ENCODE data around the gene UBR1. TPM values are rescaled to one million over a fixed set of nuclear protein-coding genes. Genes with fewer than 3 reads are reported as not detected.

The UBR1 gene
- total and polyA plus RNA-seq, 2 experiments from 2014 or later: 17.2 to 19.6 TPM

GRCh38 chr15:42992626-42993025 lies 113.2 kb downstream of the UBR1 start:
- Mint-ChIP-seq H3K4me1 (0 out of 3 replicates have a peak, but pooled peaks cover 2% of the 10 kb centered on the region), H3K27ac (no peak overlapping the region)
- no peak for ATAC-seq

DNA sequence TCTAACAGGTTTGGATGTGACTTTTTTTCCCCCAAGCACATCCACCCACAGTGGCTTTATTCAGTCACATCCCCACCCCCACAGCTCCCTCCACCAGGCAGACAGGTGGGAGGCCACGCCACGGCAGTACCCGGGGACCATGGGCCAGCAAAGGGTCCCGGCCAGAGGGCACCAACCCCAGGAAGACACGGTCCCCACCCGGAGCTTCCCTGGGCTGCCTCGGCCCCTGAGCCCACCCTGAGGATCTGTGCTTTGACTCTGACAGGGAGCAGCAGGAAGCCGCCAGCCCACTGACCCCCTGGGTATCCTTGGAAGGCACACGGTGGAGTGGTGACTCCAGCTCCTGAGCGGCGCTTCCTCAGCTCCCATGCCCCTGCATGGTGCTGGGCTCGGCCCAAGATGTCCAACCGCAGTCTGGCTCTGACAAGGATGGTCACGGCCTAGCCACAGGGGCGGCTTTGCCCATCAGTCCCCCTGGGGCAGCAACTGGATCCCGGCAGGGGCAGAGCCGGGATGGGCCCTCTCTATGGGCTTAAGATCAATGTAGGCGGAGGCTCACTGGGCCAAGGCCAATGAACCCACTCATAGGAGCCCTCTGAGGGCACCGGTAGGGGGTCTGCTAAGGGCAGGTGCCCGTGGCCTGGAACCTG lies 119.0 kb downstream of the UBR1 start:
- Mint-ChIP-seq H3K36me3 (ENCODE audit: low read depth) (peaks cover 12% of the 10 kb centered on the region), H3K27me3 (ENCODE audit: insufficient read depth, low read depth, poor library complexity) (no peaks in the 10 kb centered on the region), H3K4me3 (no peak overlapping the region), H3K27ac (no peak overlapping the region), H3K9me3 (no peaks in the 10 kb centered on the region), H3K4me1 (no peaks in the 10 kb centered on the region)
- no peak overlapping the region for H3K4me2 ChIP-seq
- no peaks in the 10 kb centered on the region for H3K9me2 ChIP-seq (ENCODE audit: insufficient read depth)
- no peak overlapping the region for H3K4me3 ChIP-seq
- no peaks in the 10 kb centered on the region for H3F3A ChIP-seq (replicated peaks; ENCODE audit: low read depth)
- DNase-seq (ENCODE audit: low spot score) (no peak), ATAC-seq (no peak)
- H2AFZ ChIP-seq: no peak overlapping the region
- no peak overlapping the region for H3K27ac ChIP-seq (ENCODE audit: low read depth)
- 0 out of 2 replicates have a peak, but pooled peaks cover 2% of the 10 kb centered on the region for H4K20me1 ChIP-seq (replicated peaks; ENCODE audit: insufficient read depth)
- H3K4me1 ChIP-seq (ENCODE audit: insufficient read depth): no peaks in the 10 kb centered on the region
- no peaks in the 10 kb centered on the region for H3K27me3 ChIP-seq (ENCODE audit: insufficient read depth)
- peaks cover 4% of the 10 kb centered on the region; the same call in 1 of the 2 replicates for H3K36me3 ChIP-seq (ENCODE audit: insufficient read depth)
- H3K79me2 ChIP-seq (replicated peaks; ENCODE audit: insufficient read depth): no peaks in the 10 kb centered on the region
- TF ChIP-seq ZNF331 (CRISPR knock-in tag; IDR thresholded peaks at IDR 0.05; ENCODE audit: low read depth) (no peak), POLR2AphosphoS5 (IDR thresholded peaks at IDR 0.05; ENCODE audit: low read depth) (no peak)
- TF ChIP-seq, protein P1, sequence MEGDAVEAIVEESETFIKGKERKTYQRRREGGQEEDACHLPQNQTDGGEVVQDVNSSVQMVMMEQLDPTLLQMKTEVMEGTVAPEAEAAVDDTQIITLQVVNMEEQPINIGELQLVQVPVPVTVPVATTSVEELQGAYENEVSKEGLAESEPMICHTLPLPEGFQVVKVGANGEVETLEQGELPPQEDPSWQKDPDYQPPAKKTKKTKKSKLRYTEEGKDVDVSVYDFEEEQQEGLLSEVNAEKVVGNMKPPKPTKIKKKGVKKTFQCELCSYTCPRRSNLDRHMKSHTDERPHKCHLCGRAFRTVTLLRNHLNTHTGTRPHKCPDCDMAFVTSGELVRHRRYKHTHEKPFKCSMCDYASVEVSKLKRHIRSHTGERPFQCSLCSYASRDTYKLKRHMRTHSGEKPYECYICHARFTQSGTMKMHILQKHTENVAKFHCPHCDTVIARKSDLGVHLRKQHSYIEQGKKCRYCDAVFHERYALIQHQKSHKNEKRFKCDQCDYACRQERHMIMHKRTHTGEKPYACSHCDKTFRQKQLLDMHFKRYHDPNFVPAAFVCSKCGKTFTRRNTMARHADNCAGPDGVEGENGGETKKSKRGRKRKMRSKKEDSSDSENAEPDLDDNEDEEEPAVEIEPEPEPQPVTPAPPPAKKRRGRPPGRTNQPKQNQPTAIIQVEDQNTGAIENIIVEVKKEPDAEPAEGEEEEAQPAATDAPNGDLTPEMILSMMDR (conservative IDR thresholded peaks at IDR 0.05; ENCODE audit: low read depth in 2 of 2): no peak

More at GRCh38 chr15:42992626-42993025, 113.2 kb downstream of the UBR1 start:
- Histone ChIP-seq H3K36me3 (ENCODE audit: insufficient read depth) (no peaks in the 10 kb centered on the region), H3K4me2 (no peak overlapping the region), H2AFZ (no peak overlapping the region), H4K20me1 (replicated peaks; ENCODE audit: insufficient read depth) (no peaks in the 10 kb centered on the region), H3F3A (replicated peaks; ENCODE audit: low read depth) (no peaks in the 10 kb centered on the region), H3K27me3 (ENCODE audit: insufficient read depth) (no peaks in the 10 kb centered on the region), H3K27ac (ENCODE audit: low read depth) (0 out of 2 replicates have a peak overlapping the region, but pooled peaks have one; percentile 13), H3K4me3 (no peak overlapping the region), H3K4me1 (ENCODE audit: insufficient read depth) (no peaks in the 10 kb centered on the region), H3K79me2 (replicated peaks; ENCODE audit: insufficient read depth) (no peaks in the 10 kb centered on the region), H3K9me2 (ENCODE audit: insufficient read depth) (no peaks in the 10 kb centered on the region)
- Mint-ChIP-seq H3K27me3 (ENCODE audit: insufficient read depth, low read depth, poor library complexity) (no peaks in the 10 kb centered on the region), H3K4me3 (no peak overlapping the region), H3K36me3 (ENCODE audit: low read depth) (peaks cover 22% of the 10 kb centered on the region; the same call in 2 of the 3 replicates), H3K9me3 (no peaks in the 10 kb centered on the region)
- TF ChIP-seq, protein P2, sequence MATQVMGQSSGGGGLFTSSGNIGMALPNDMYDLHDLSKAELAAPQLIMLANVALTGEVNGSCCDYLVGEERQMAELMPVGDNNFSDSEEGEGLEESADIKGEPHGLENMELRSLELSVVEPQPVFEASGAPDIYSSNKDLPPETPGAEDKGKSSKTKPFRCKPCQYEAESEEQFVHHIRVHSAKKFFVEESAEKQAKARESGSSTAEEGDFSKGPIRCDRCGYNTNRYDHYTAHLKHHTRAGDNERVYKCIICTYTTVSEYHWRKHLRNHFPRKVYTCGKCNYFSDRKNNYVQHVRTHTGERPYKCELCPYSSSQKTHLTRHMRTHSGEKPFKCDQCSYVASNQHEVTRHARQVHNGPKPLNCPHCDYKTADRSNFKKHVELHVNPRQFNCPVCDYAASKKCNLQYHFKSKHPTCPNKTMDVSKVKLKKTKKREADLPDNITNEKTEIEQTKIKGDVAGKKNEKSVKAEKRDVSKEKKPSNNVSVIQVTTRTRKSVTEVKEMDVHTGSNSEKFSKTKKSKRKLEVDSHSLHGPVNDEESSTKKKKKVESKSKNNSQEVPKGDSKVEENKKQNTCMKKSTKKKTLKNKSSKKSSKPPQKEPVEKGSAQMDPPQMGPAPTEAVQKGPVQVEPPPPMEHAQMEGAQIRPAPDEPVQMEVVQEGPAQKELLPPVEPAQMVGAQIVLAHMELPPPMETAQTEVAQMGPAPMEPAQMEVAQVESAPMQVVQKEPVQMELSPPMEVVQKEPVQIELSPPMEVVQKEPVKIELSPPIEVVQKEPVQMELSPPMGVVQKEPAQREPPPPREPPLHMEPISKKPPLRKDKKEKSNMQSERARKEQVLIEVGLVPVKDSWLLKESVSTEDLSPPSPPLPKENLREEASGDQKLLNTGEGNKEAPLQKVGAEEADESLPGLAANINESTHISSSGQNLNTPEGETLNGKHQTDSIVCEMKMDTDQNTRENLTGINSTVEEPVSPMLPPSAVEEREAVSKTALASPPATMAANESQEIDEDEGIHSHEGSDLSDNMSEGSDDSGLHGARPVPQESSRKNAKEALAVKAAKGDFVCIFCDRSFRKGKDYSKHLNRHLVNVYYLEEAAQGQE (IDR thresholded peaks at IDR 0.05; ENCODE audit: unreplicated experiment): no peak
- TF ChIP-seq STAT1 (IDR thresholded peaks at IDR 0.05; ENCODE audit: unreplicated experiment) (no peak), EZH2 (IDR thresholded peaks at IDR 0.05; ENCODE audit: low read depth, unreplicated experiment) (no peak), NANOG (IDR thresholded peaks at IDR 0.05; ENCODE audit: borderline replicate concordance) (no peak), POLR2AphosphoS5 (IDR thresholded peaks at IDR 0.05; ENCODE audit: low read depth) (no peak), EZH2phosphoT487 (IDR thresholded peaks at IDR 0.05; ENCODE audit: unreplicated experiment) (no peak)
- TF ChIP-seq, protein P1 (conservative IDR thresholded peaks at IDR 0.05; ENCODE audit: low read depth in 2 of 2): no peak
- DNase-seq (ENCODE audit: low spot score): no peak
